Measurements from ENCODE around the gene SPACA4.

- TF ChIP-seq BHLHE40 (IDR thresholded peaks at IDR 0.05; ENCODE audit: borderline replicate concordance) (no peak), SUZ12 (IDR thresholded peaks at IDR 0.05) (no peak), L3MBTL2 (conservative IDR thresholded peaks at IDR 0.05) (no peak), TARDBP (IDR thresholded peaks at IDR 0.05) (no peak), NFRKB (IDR thresholded peaks at IDR 0.05) (no peak), FOXM1 (IDR thresholded peaks at IDR 0.05; ENCODE audit: borderline replicate concordance) (no peak), PKNOX1 (IDR thresholded peaks at IDR 0.05) (no peak), SP1 (IDR thresholded peaks at IDR 0.05) (no peak), ELF4 (IDR thresholded peaks at IDR 0.05) (no peak), ARNT (IDR thresholded peaks at IDR 0.05) (no peak), ZNF384 (IDR thresholded peaks at IDR 0.05) (no peak)
These were observed 20.8 kb downstream of the SPACA4 start for GRCh38 chr19:48627201-48627864.

Data from HEK293T (cell line).